Stimulated activated CD4-positive, alpha-beta T cell treated with anti-CD3 and anti-CD28 coated beads, Interleukin-1b, Interleukin-23, amount 100 ng/mL, for 4 hours (primary cell): ENCODE measurements around the gene MRPL30.
"Not testable (repeated sequence)": the region's sequence is repeated elsewhere in the genome, so short reads cannot be mapped to it uniquely, and the experiment has no call there.

Experiments
- DNase-seq, 2 donors: peaks; one replicate each; pipeline ENCODE4 v3.0.0-alpha.2; 2020; ENCODE audit warnings: low read depth in 2 of 2

The MRPL30 gene

GRCh38 chr2:99180755-99181623 is at the start of gene MRPL30, which contains the start of gene MITD1:
MRPL30 (plus strand) TSS chr2:99181184; CDS start chr2:99186204, 5,020 bp downstream.
MITD1 (minus strand) TSS chr2:99181058; CDS start chr2:99180981, 77 bp downstream.
- DNase-seq = peak; percentile 70 to 86

GRCh38 chr2:99135044-99135556 is 45.9 kb upstream of the MRPL30 start:
- not testable (repeated sequence) for DNase-seq

DNA sequence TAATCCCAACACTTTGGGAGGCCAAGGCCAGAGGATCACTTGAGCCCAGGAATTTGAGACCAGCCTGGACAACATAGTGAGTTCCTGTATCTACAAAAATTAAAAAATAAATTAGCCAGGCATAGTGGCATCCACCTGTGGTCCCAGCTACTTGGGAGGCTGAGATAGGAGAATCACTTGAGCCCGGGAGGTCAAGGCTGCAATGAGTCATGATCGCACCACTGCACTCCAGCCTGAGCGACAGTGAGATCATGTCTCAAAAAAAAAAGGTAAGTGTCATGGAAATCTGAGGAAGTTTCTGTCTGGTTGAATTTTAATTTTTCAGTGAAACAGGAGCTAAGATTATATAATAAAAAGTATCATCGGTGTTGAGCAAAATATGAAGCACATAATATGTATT is 42.0 kb upstream of the MRPL30 start:
- DNase-seq = no peak

- DNase-seq = no peak
Measured at GRCh38 chr2:99140056-99140859, 40.7 kb upstream of the MRPL30 start.

DNA sequence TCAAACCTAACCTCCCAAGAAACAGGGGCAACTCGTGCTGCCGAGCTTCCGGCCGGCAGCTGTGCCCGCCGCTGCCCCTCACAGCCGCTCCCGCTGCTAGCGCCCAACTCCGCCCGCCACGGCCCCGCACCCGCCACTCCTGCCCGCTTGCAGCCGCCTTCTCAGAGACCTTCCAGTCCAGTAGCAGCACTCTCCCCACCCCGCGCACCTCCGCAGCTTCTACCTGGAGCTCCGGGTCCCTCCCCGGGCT is 40.2 kb upstream of the MRPL30 start:
- no peak for DNase-seq

DNA sequence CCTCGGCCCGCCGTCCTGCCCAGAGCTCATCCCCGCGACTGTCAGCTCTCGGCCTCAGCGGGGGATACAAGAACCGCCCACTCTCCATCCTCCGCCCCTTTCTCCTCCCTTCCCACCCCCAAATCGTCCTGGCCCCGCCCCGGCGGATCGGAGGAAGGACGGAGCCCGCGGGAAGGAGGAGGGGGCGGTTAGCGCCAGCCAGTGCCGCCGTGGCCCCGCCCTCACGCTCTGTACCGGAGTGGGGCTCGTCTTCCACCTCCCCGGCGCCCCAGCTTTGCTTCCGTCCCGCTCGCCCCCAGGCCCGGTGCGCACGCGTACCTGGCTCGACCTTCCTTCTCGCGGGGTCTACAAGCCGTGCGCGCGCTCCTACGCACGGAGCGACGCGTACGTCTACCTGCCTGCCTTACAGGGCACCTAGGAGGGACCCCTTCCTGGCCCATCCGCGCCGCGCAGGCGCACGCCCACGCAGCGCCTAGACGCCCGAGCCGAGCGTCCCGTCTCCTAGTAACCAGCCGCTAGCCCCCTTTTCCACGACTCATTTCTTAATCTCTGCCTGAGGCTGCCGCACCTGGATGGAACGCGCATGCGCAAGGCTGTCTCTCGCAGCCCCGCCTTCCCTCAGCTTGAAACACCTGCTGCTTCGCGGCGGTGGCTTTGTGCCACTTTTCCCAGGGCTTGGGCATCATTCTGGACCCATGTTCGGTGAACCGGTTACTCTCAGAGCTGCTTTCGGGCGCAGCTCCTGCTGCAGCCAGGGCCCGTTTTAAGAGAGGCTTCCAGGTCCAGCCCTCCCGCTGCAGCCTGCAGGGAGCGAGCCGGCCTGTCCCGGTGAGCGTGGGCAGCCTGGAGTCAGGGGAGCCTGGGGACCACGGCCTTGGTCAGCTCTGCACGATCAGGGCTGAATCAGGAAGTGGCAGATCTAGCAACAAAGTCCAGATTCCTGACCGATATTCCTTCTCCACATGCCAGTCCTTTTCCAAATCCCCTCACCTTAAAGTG is 39.6 kb upstream of the MRPL30 start, which contains the start of gene C2orf15:
C2orf15 (plus strand) TSS at position 598 of the 999 bp plus-strand sequence. CDS start 8,852 bp downstream, outside the sequence.
- DNase-seq = peak; percentile 96 to 97

- no peak for DNase-seq
Measured at GRCh38 chr2:99150706-99151105, 30.3 kb upstream of the MRPL30 start.

DNA sequence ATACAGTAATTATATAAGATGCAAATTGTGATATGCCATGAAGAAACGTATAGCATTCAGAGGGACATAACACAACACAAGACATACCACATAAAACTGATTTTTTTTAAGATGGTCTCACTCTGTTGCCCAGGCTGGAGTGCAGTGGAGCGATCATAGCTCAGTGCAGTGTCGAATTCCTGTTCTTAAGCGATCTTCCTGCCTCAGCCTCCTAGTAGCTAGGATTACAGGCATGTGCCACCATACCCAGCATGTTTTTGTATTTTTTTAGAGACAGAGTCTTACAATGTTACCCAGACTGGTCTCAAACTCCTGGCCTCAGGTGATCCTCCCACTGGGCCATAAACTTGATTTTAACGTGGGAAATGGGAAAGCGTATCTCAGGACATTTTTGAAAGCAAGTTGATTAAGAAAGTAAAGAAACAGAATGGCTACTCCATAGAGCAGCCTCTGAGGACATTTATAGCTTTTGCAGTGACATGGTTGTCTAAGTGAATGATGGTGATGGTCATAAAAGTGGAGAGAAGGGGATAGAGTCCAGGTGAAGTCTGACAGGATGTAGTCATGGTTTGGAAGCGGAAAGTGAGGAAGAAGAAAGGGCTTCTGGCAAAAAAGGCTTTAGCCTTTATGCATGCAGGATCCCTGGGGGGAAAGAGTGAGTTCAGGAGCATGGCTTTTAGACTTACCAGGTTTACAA is 28.6 kb upstream of the MRPL30 start:
- no peak for DNase-seq

- no peak for DNase-seq
Measured at GRCh38 chr2:99153921-99154604, 26.9 kb upstream of the MRPL30 start.

GRCh38 chr2:99154643-99155536 is 26.1 kb upstream of the MRPL30 start, which contains the start of the genes LIPT1 and TSGA10:
LIPT1 (plus strand) TSS chr2:99154967; CDS start chr2:99161958, 6,991 bp downstream.
TSGA10 (minus strand) TSS chr2:99154942; CDS start chr2:99109439, 45,503 bp downstream.
- peak; percentile 85 to 87 for DNase-seq

- no peak for DNase-seq
Measured at GRCh38 chr2:99156891-99157290, 24.1 kb upstream of the MRPL30 start.

DNA sequence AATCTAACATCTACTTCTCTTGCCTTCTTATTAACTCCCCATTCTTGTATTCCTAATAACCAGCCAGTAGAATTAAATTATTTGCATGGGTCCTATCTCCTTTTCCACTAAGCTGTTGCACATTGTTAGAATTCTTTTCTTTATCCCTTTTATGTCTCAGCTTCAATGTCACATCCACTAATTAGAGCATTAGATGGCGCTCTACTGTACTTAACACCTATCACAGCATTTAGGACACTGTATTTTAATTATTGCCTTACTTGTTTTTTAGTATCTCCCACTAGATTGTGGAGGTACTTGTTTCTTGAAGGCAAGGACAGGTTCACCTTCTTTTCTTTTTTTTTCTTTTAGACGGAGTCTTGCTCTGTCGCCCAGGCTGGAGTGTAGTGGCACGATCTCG is 22.4 kb upstream of the MRPL30 start:
- DNase-seq = no peak

DNA sequence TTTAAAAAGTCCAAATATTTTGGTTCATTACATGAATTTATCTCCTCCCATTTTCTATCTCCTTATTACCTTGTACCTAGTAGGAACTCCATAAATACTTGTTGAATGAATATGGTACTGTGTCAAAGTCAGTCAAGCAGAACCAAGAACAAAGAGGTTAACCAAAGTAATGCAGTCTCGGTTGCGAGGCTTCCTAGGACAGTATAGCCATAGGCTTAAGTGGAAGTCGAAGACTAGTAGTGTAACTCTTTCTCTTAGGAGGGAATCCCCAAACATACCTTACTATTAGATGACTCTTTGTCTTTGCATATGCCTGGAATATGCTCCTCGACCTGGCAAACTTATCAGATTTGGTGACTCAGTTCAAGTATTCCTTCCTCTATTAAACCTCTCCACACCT is 21.4 kb upstream of the MRPL30 start:
- no peak for DNase-seq

DNA sequence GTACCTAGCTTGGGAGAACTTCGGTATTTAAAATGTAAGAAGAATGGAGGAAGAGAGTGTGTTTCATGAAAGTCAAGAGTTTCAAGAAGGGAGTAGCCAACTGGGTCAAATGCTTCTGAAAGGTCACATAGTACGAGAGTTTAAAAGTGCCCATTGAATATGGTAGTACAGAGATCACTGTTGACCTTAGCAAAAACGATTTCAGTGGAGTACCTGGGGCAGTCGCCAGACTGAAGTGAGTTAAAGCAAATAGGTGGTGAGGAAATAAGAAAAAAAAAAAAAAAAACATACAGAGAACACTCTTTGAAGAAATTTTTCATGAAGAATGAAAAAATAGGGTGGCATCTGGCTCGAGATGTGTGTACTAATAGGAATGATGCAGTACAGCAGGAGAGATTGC is 14.8 kb upstream of the MRPL30 start:
- DNase-seq = no peak

DNA sequence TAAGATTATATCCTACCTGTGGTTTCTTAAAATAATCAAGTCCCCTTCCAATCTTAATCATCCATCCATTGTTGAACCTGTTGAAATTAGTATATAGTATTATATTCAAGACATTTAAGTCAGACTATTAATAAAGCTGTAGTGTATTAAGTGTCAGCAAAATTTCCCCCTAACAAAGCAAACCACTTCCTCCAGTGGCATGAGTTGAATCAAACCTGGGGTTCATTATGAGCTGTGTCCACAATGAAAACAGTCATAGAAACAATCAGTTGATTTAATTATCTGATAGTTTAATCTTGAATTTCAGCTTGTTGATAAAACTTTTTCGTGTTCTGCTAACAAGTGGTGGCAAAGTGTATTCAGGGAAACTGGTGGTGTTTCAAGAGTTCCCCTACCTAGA is 11.4 kb upstream of the MRPL30 start:
- no peak for DNase-seq

DNA sequence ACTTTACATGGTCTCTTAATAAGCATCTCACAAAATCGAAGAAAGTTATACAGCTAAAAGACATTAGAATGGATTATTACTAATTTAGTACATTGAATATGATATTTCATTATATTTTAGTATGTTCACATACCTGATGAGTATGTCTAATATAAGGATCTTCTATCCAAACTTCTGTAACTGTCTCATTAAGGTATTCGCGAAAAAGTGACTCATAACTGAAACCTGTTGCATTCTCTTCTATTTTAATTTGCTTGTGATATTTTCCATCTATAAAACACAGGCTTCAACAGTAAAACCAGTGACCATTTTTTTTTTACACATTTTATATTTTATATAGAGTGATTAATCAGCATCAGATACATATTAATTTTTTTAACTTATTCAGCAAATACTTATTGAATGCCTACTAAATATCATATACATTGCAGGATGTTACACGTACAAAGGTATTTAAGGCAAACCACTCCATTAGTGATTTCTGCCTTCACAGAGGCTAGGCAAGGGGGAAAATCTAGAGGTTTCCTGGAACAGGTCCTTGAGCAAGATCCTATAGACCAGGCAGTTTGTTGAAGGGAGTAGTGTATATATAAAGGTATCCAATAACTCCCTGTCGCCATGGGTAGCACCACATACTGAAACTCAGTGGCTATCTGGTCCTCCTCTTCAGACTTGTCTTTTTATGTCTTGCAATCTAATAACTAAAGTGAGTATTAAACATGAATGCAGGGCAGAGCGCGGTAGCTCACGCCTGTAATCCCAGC is 9.4 kb upstream of the MRPL30 start:
- no peak for DNase-seq

- no peak for DNase-seq
Measured at GRCh38 chr2:99181624-99182000, 628 bp downstream of the MRPL30 start.

- DNase-seq = no peak
Measured at GRCh38 chr2:99183025-99183424, 2.0 kb downstream of the MRPL30 start.
